Effector memory CD4-positive, alpha-beta T cell (primary cell): Measurements from ENCODE around the gene CACNA1C.

Experiments used
- DNase-seq, 3 donors: peaks; one replicate each; pipeline ENCODE4 v3.0.0-alpha.2; 2020
- H3K27ac ChIP-seq: 2 replicates; pipeline ENCODE4 v1.7.0; 2013; ENCODE audit warnings: mild to moderate bottlenecking, low read length, moderate library complexity; ENCODE audit not compliant: insufficient read depth, poor library complexity, severe bottlenecking
- H3K27me3 ChIP-seq: replicated peaks from 2 replicates; pipeline ENCODE4 v1.7.0; 2013; ENCODE audit warnings: mild to moderate bottlenecking, low read length; ENCODE audit not compliant: insufficient read depth, control insufficient read depth, poor library complexity, severe bottlenecking
- H3K36me3 ChIP-seq: 2 replicates; pipeline ENCODE4 v1.7.0; 2013; ENCODE audit warnings: mild to moderate bottlenecking, low read length, moderate library complexity; ENCODE audit not compliant: control insufficient read depth, insufficient read depth
- H3K4me1 ChIP-seq: 2 replicates; pipeline ENCODE4 v1.7.0; 2013; ENCODE audit warnings: low read length, mild to moderate bottlenecking; ENCODE audit not compliant: control insufficient read depth, insufficient read depth, poor library complexity, severe bottlenecking
- H3K4me3 ChIP-seq: 2 replicates; pipeline ENCODE4 v1.7.0; 2013; ENCODE audit warnings: low read length, low read depth, mild to moderate bottlenecking; ENCODE audit not compliant: insufficient read depth, poor library complexity, severe bottlenecking
- H3K9me3 ChIP-seq: 2 replicates; pipeline ENCODE4 v1.7.0; 2013; ENCODE audit warnings: mild to moderate bottlenecking, low read length, moderate library complexity; ENCODE audit not compliant: control insufficient read depth

The CACNA1C gene

GRCh38 chr12:2344885-2345284, 292.1 kb downstream of the CACNA1C start:
- H3K4me3 ChIP-seq: no peak overlapping the region
- no peaks in the 10 kb centered on the region for H3K9me3 ChIP-seq
- H3K36me3 ChIP-seq: no peaks in the 10 kb centered on the region
- DNase-seq: no peak
- no peaks in the 10 kb centered on the region for H3K4me1 ChIP-seq
- H3K27me3 ChIP-seq: no peaks in the 10 kb centered on the region
- no peak overlapping the region for H3K27ac ChIP-seq

DNA sequence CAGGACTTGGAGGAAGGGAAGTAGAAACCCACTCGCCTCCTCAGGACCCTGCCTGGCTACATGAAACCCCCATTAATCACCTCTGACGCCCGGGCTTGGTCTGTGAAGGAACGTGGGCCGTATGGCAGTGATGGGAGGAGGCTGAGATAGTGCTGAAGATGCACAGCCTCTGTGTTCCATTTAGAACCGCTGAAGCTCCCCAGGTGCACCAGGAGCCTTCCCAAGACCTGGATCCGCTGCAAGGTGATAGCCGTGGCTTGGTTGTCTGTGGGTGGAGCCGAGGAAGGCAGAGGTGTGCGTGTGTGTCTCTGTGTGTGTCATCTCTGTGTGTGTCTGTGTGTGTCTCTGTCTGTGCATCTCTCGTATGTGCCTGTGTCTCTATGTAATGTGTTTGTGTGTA, 293.1 kb downstream of the CACNA1C start:
- no peaks in the 10 kb centered on the region for H3K27me3 ChIP-seq
- H3K4me1 ChIP-seq: no peaks in the 10 kb centered on the region
- no peak for DNase-seq
- H3K27ac ChIP-seq: no peak overlapping the region
- H3K36me3 ChIP-seq: no peaks in the 10 kb centered on the region
- H3K9me3 ChIP-seq: no peaks in the 10 kb centered on the region
- H3K4me3 ChIP-seq: no peak overlapping the region

GRCh38 chr12:2346416-2346815, 293.6 kb downstream of the CACNA1C start:
- Histone ChIP-seq H3K27me3 (no peaks in the 10 kb centered on the region), H3K36me3 (no peaks in the 10 kb centered on the region), H3K4me3 (no peak overlapping the region), H3K9me3 (no peaks in the 10 kb centered on the region), H3K4me1 (no peaks in the 10 kb centered on the region), H3K27ac (no peak overlapping the region)
- no peak for DNase-seq

DNA sequence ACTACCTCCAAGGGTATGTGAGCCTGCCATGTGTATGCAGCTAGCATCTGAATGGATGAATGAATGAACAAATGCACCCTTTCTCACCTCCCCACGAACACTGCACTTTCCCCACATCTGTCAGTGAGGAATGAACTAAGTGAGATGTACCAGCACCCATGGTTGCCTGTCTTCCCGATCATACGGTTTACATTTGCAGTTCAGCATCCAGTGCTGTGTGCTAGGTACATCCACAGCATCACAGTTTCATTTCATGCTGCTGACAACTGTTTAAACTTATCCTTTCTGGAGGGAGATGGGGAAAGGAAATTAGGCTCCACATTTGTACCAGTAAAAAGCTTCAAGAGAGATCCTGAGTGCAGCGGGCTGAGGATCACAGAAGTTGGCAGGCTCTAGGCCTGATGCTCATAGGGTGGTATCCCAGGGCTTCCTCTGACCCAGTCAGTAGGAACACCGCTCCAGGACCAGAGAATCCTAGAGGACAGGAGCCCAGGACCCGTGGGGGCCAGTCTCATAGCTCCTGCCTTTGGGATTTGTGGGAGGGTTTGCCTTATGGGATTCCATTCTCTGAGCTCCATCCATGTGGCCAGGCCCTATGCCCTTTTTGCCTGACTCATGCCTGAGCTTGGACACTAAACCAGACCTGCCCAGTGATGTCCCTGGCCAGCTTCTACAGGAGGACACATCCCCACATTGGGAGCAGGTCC, 294.5 kb downstream of the CACNA1C start:
- H3K27me3 ChIP-seq: no peaks in the 10 kb centered on the region
- H3K4me1 ChIP-seq: no peaks in the 10 kb centered on the region
- DNase-seq: no peak
- H3K4me3 ChIP-seq: no peak overlapping the region
- no peaks in the 10 kb centered on the region for H3K36me3 ChIP-seq
- H3K9me3 ChIP-seq: no peaks in the 10 kb centered on the region
- H3K27ac ChIP-seq: no peak overlapping the region

DNA sequence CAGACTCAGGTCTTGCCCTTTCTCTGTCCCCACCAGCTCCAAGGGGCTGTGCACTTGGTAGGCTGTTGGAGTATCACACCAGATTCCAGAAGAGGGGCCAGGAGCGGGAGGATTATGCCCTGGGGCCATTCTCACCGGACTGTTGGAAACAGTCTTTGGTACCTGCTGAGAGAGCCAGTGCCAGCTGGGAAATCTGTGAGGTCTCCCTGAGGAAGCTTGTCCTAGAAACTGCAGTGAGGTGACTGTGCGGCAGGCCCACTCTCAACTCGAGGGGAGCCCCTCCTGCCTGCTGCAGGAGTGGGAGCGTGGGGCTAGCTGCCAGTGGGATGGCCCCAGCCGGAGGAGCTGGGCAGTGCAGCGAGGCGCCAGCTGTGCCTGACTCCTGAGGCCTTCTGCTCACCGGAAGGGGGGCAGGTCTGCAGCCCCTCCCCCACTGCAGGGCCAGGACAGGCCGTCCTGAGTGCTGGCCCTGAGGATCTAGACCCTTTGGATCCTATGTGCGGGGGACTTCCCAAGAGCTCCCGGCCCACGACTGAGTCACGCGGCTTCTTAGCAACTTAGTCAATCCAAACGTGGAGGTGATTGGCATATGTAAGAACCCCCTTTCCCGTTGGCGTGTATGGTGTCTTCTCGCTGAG, 295.2 kb downstream of the CACNA1C start:
- Histone ChIP-seq H3K27me3 (no peaks in the 10 kb centered on the region), H3K36me3 (no peaks in the 10 kb centered on the region), H3K4me1 (no peaks in the 10 kb centered on the region), H3K9me3 (no peaks in the 10 kb centered on the region), H3K27ac (no peak overlapping the region), H3K4me3 (no peak overlapping the region)
- DNase-seq: no peak

GRCh38 chr12:2348482-2348852, 295.7 kb downstream of the CACNA1C start:
- no peak for DNase-seq
- no peaks in the 10 kb centered on the region for H3K27me3 ChIP-seq

DNA sequence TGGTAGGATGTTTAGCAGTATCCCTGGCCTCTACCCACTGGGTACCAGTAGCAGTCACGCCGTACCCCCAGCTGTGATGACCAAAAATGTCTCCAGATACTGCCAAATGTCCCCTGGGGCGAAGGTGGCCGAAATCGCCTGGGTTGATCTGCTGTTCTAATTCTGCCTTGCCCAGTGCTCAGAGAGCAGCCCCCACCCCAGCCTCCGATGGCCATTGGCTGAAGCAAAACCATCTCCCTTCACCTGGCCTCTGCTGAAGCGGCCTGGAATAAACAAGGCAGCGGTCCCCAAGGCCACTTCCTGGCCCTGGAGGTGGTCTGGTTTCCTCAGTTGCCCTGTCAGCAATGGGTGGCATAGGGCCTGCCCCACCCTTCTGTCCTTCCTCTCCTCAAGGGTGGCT, 298.4 kb downstream of the CACNA1C start:
- no peak for DNase-seq
- no peaks in the 10 kb centered on the region for H3K4me1 ChIP-seq
- no peak overlapping the region for H3K27ac ChIP-seq
- no peaks in the 10 kb centered on the region for H3K36me3 ChIP-seq
- H3K9me3 ChIP-seq: no peaks in the 10 kb centered on the region
- no peak overlapping the region for H3K4me3 ChIP-seq
- no peaks in the 10 kb centered on the region for H3K27me3 ChIP-seq

More at GRCh38 chr12:2348482-2348852, 295.7 kb downstream of the CACNA1C start:
- Histone ChIP-seq H3K4me1 (no peaks in the 10 kb centered on the region), H3K27ac (no peak overlapping the region), H3K4me3 (no peak overlapping the region), H3K9me3 (no peaks in the 10 kb centered on the region), H3K36me3 (no peaks in the 10 kb centered on the region)

GRCh38 chr12:2352203-2352602, 299.4 kb downstream of the CACNA1C start:
- Histone ChIP-seq H3K4me3 (no peak overlapping the region), H3K4me1 (no peaks in the 10 kb centered on the region), H3K27me3 (no peaks in the 10 kb centered on the region)

DNA sequence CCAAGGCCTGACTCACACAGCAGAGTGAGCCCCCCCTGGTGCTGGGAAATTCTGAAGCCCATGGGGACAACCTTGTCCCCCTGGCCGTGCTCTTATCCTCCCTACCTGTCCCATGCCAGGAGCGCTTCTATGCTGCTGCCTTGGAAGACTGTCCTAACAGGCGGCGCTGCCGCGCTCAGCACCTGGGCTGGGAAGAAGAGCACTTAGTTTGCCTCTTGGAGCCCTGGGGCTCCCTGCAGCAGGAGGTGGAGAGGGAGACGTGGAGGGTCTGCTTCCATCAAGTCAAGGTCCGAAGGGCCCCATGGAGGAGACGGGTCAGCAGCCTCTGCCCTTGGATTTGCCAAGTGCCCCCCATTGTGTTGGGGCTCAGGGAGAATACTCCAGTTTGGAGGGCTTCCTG, 300.5 kb downstream of the CACNA1C start:
- no peak for DNase-seq
- no peaks in the 10 kb centered on the region for H3K9me3 ChIP-seq
- peaks cover 4% of the 10 kb centered on the region for H3K4me1 ChIP-seq
- H3K4me3 ChIP-seq: no peak overlapping the region
- H3K36me3 ChIP-seq: no peaks in the 10 kb centered on the region
- H3K27me3 ChIP-seq: no peaks in the 10 kb centered on the region
- no peak overlapping the region for H3K27ac ChIP-seq

More at GRCh38 chr12:2352203-2352602, 299.4 kb downstream of the CACNA1C start:
- no peak overlapping the region for H3K27ac ChIP-seq
- no peaks in the 10 kb centered on the region for H3K36me3 ChIP-seq
- no peak for DNase-seq
- no peaks in the 10 kb centered on the region for H3K9me3 ChIP-seq

- H3K4me1 ChIP-seq: peaks cover 4% of the 10 kb centered on the region
- H3K27ac ChIP-seq: no peak overlapping the region
- H3K9me3 ChIP-seq: no peaks in the 10 kb centered on the region
- H3K36me3 ChIP-seq: no peaks in the 10 kb centered on the region
- DNase-seq: no peak
- no peak overlapping the region for H3K4me3 ChIP-seq
- H3K27me3 ChIP-seq: no peaks in the 10 kb centered on the region
Measured at GRCh38 chr12:2353691-2354090, 300.9 kb downstream of the CACNA1C start.
